GM12872 (cell line): ENCODE results near the gene DNHD1.

Source experiments
- CTCF ChIP-seq: IDR thresholded peaks from 3 replicates; pipeline ENCODE4 v1.5.1; 2011; ENCODE audit warnings: low read depth, mild to moderate bottlenecking, low read length, moderate library complexity; ENCODE audit not compliant: insufficient read depth

Gene DNHD1

DNA sequence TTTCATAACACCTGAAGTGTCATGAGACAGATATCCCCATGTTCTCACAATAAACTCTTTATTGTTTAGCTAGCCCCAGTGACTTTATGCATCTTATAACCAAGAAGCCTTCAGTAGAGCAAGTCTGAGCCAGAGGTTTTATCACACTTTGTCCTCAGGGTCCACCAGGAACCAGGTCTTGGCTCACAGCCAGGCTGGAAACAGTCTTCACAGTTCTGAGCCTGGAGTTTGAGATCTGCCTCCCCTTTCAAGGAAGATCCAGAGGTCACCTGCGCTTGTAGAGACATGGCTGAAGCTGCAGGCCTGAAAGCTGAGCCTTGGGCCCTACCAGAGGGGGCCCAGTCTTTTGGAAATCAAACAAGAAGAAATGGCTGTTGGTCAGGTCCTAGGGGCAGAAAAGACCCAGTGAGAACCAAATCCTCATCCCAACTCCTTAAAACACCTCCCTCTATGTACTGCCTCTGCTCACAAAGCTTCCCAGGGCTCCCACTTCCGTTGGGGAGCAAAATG lies 102.9 kb downstream of the DNHD1 start:
- TF ChIP-seq CTCF, result no peak

- no peak for TF ChIP-seq CTCF
Measured at GRCh38 chr11:6601041-6601461, 104.0 kb downstream of the DNHD1 start.

DNA sequence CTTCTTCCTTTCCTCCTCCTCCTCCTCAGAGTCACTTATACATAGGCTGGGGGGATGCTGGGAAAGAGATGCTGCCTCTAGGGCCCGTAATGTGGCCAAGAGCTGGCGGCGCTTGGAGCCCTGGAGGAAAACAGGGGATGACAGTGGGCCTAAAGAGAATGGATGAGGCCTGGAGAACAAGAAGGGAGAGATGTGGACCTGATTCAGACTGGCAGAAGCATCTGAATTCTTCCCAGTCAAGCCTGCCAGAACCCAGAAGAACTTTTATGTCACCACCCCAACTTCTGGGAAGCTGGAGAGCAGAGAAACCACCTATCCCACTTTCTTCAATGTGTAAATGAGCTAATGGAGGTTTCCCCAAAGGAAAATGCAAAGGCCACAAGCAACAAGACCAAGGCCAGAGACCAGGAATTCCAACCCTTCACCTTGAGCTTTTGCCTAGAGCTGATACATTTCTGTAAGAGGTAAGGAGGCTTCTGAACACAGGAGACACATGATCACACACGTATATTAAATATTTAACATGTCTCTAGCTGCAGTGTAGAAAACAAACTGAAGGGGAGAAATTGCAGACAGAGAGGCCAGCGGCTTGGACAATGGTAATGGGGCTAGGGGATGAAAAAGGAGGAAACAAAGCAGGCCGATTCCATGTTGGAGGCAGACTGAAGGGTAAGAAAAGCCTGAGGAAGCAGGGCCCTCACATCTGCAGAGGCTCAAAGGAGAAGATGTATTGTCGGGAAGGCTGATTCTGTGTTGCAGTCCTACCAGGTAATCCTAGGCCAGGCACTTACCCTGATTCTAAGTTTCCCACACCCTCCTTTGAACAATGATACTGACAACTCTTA lies 105.2 kb downstream of the DNHD1 start:
- TF ChIP-seq CTCF, result no peak

- no peak for TF ChIP-seq CTCF
Measured at GRCh38 chr11:6603287-6604080, 106.4 kb downstream of the DNHD1 start, which contains the start of the genes ILK and RRP8. Gene ILK (plus strand): TSS chr11:6603774. CDS start chr11:6604272, 498 bp downstream. Gene RRP8 (minus strand): TSS chr11:6603616. CDS start chr11:6603502, 114 bp downstream.

- peak; percentile 26; the same call in 1 of the 3 replicates for TF ChIP-seq CTCF
Measured at GRCh38 chr11:6604081-6604626, 107.1 kb downstream of the DNHD1 start.

DNA sequence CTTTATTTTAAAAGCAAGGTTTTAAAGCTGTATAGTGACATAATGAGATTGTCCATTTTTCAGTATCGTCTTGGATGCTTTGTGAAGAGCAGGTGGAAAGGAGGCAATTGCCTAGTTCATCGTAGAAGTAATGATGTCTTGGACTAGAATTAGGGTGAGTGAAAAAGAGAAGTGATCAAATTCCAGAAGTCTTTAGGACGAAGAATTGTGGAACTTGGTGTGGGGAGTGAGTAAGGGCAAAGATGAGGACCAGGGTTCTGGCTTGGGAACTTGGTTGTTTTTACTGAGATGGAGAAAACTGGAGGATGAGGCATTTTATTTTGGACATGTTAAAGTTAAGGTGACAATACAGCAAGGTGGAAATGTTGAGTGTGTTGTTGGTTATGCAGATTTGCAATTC lies 107.7 kb downstream of the DNHD1 start:
- no peak for TF ChIP-seq CTCF
